Heart right ventricle (tissue), 16 donors: ENCODE results near the gene EPYC. TPM values are rescaled to one million over a fixed set of nuclear protein-coding genes. Genes with fewer than 3 reads are reported as not detected.

Experiments used
- ATAC-seq, 8 donors: fragments of 200-7000 bp; cut with Tn5 transposase; one replicate each; pipeline ENCODE4 v1.9.1; 2020; ENCODE audit warnings: mild to moderate bottlenecking in 8 of 8, moderate library complexity in 8 of 8, moderate number of reproducible peaks in 1 of 8
- DNase-seq, 2 donors: peaks; one replicate each; pipeline ENCODE4 v3.0.0-alpha.2; 2020
- H3K27ac ChIP-seq, 10 donors: fragments of 200-600 bp; sonication (generic) in 2 of 10; one replicate each; pipeline versions ENCODE4 v1.5.0 to v1.8.0; 2020 to 2022; ENCODE audit warnings: mild to moderate bottlenecking in 3 of 10
- H3K27me3 ChIP-seq, 7 donors: fragments of 200-600 bp; one replicate each; pipeline ENCODE4 v1.8.0; 2021 to 2022; ENCODE audit warnings: mild to moderate bottlenecking in 2 of 7
- H3K36me3 ChIP-seq, 9 donors: fragments of 200-600 bp; sonication (generic) in 1 of 9; one replicate each; pipeline versions ENCODE4 v1.5.0 to v1.8.0; 2020 to 2022; ENCODE audit warnings: mild to moderate bottlenecking in 2 of 9
- H3K4me1 ChIP-seq, 9 donors: fragments of 200-600 bp; sonication (generic) in 1 of 9; one replicate each; pipeline versions ENCODE4 v1.5.0 to v1.8.0; 2020 to 2022; ENCODE audit warnings: mild to moderate bottlenecking in 4 of 9
- H3K4me3 ChIP-seq, 10 donors: fragments of 200-600 bp; sonication (generic) in 2 of 10; one replicate each; pipeline versions ENCODE4 v1.5.0 to v1.8.0; 2020 to 2022; ENCODE audit warnings: mild to moderate bottlenecking in 7 of 10, moderate library complexity in 2 of 10
- H3K9me3 ChIP-seq, 11 donors: fragments of 200-600 bp in 10 of 11; sonication (generic) in 2 of 11; one replicate each; pipeline versions ENCODE4 v1.5.0 to v1.8.0; 2013 to 2022; ENCODE audit warnings: mild to moderate bottlenecking in 2 of 11, control low read depth in 1 of 11, moderate library complexity in 1 of 11
- CTCF ChIP-seq, 9 donors: fragments of 200-600 bp; sonication (generic) in 2 of 9; IDR thresholded peaks; one replicate each; pipeline versions ENCODE4 v1.5.0 to v1.8.0; 2021 to 2022; ENCODE audit warnings: antibody characterized with exemption in 9 of 9, mild to moderate bottlenecking in 5 of 9, moderate library complexity in 1 of 9
- WGBS, 2 donors: extraction: QIAGEN DNeasy Blood & Tissue Kit; methylation state at CpG; one replicate each; pipeline ENCODE4 v1.1.7; 2013; ENCODE audit warnings: inconsistent platforms in 1 of 2; 5-methylcytosine and 5-hydroxymethylcytosine counted together
- intact Hi-C, 10 donors: fragments of 100-400 bp; cut with DNase I; formaldehyde crosslinking; loops; one replicate each; pipeline versions ENCODE4 v1.11.1 to v1.14.2; 2022
- polyA plus RNA-seq, 2 donors: library from polyadenylated mRNA; stranded (reverse); fragments of 200-250 nt; gene quantifications; one replicate each; pipeline ENCODE4 v1.2.3, GENCODE V29; 2013
- total RNA-seq, 10 donors: library from RNA; stranded (reverse); fragmentation: NEBNext Ultra II Directional in 3 of 10; extraction: Animal tissue kit (Norgen Biotek cat#: 25700) in 3 of 10; gene quantifications; one replicate each; pipeline versions ENCODE4 v1.2.1 to v1.2.4, GENCODE V29; 2021 to 2023
- donor health status: Arrhythmogenic right ventricular cardiomyopathy.
- donor health status: ischemic (EF 13 %, LVEDD 7.1; RV severe dilation, severe dysfunction).
- donor health status: healthy with polysubstance abuse.
- donor health status: DM: no; HTN: yes; CAD: no.
- donor health status: DM: no; HTN: no; CAD: no.
- donor health status: ischemic (EF 25% LVEDD 6.9; RV normal size, moderate dysfunction).
- donor health status: ischemic (EF 25% LVEDD 5.7; RV mildly dilated, moderate dysfunction).
- donor health status: healthy.
- donor health status: DM: yes; HTN: yes; CAD: no.
- donor health status: Ischemic cardiomyopathy.
- donor health status: ischemic (EF 35%, LVEDD 5.7; RV mildly dilated, moderate dysfunction).
- donor health status: nonischemic (EF 11% LVEDD 7.7; RV severe dilation, severe dysfunction).
- donor health status: DM: yes; HTN: yes; CAD: no.
- donor health status: PGD.
- donor health status: ischemic (EF 29% LVEDD 5.4; RV normal size, mild dysfunction).
- donor health status: nonischemic (EF 23%, LVEDD 6.1; RV moderate dilation, normal function).

Gene EPYC
- total and polyA plus RNA-seq, 12 donors = not detected

DNA sequence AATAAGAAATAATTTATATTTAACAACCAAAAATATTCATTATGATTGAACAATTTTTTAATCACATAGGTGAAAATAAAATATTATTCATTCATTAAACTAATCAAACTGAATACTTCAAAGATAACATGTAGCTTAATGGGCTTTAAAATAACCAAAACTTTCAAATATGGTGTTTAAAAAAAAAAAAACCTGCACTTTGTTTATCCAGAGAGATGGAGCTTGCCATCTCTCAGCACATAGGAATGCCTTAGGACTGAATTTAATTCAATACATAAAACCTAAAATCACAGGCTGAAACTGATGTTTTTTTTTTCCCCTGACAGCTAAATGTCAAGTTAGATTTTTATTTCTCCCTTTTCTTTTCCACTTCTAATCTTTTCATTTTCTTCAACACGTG is 35.4 kb downstream of the EPYC start:
- H3K9me3 ChIP-seq = no peaks in the 10 kb centered on the region
- ATAC-seq (no peak), DNase-seq (no peak)
- intact Hi-C loops = no loop called here
- H3K4me3 ChIP-seq = no peak overlapping the region
- no peak overlapping the region for H3K27ac ChIP-seq
- TF ChIP-seq CTCF (IDR thresholded peaks at IDR 0.05) = no peak
- H3K27me3 ChIP-seq = no peaks in the 10 kb centered on the region
- no peaks in the 10 kb centered on the region for H3K36me3 ChIP-seq
- no peaks in the 10 kb centered on the region for H3K4me1 ChIP-seq
- WGBS, 2 donors = 0 to 56% methylated on average over 1 of the region's 1 CpG

GRCh38 chr12:90965204-90965603 is 39.6 kb downstream of the EPYC start:
- no peak overlapping the region for H3K27ac ChIP-seq
- H3K36me3 ChIP-seq = no peaks in the 10 kb centered on the region
- no peak for TF ChIP-seq CTCF (IDR thresholded peaks at IDR 0.05)
- no peaks in the 10 kb centered on the region for H3K4me1 ChIP-seq
- ATAC-seq (no peak), DNase-seq (no peak)
- H3K9me3 ChIP-seq = no peaks in the 10 kb centered on the region
- H3K27me3 ChIP-seq = no peaks in the 10 kb centered on the region
- intact Hi-C loops = no loop called here
- no peak overlapping the region for H3K4me3 ChIP-seq
- WGBS, 2 donors = 87 to 88% methylated on average over 2 of the region's 2 CpGs

GRCh38 chr12:90964616-90965015 is 40.2 kb downstream of the EPYC start:
- DNase-seq = no peak
- WGBS, 2 donors = 46 to 60% methylated on average over 2 of the region's 2 CpGs
- no peak for TF ChIP-seq CTCF (IDR thresholded peaks at IDR 0.05)

DNA sequence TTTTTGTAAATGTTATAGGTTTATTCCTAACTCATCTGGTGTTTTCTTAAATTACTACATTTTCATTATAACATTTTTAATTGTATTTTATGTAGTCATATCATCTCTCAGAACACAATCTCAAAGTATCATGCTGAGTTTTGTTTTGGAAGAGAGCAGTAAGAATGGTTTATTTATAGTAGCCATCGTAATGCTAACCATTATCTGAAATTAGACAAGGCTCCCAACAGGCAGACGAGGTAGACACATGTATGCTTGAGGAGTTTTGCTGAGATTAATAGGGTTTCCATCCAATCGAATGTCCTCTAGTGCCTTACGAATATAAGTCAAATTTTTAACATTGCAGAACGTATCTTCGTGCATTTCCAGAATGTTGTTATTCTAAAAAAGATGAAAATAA is 40.8 kb downstream of the EPYC start:
- Histone ChIP-seq H3K27me3 (no peaks in the 10 kb centered on the region), H3K4me3 (no peak overlapping the region), H3K9me3 (no peaks in the 10 kb centered on the region), H3K4me1 (no peaks in the 10 kb centered on the region), H3K36me3 (no peaks in the 10 kb centered on the region), H3K27ac (no peak overlapping the region)
- ATAC-seq (peak in 2 of 8 donors; percentile 50 to 68), DNase-seq (no peak)
- no peak for TF ChIP-seq CTCF (IDR thresholded peaks at IDR 0.05)
- 46 to 57% methylated on average over 6 of the region's 6 CpGs for WGBS, 2 donors
- intact Hi-C loops = no loop called here

More at GRCh38 chr12:90964616-90965015, 40.2 kb downstream of the EPYC start:
- ATAC-seq = no peak
- Histone ChIP-seq H3K27ac (no peak overlapping the region), H3K36me3 (no peaks in the 10 kb centered on the region), H3K9me3 (no peaks in the 10 kb centered on the region), H3K27me3 (no peaks in the 10 kb centered on the region), H3K4me1 (no peaks in the 10 kb centered on the region), H3K4me3 (no peak overlapping the region)
- intact Hi-C loops = no loop called here

- ATAC-seq (no peak), DNase-seq (no peak)
- 90 to 95% methylated on average over 4 of the region's 4 CpGs for WGBS, 2 donors
- Histone ChIP-seq H3K4me1 (no peaks in the 10 kb centered on the region), H3K9me3 (no peaks in the 10 kb centered on the region), H3K4me3 (no peak overlapping the region), H3K36me3 (no peaks in the 10 kb centered on the region), H3K27me3 (no peaks in the 10 kb centered on the region), H3K27ac (no peak overlapping the region)
- no peak for TF ChIP-seq CTCF (IDR thresholded peaks at IDR 0.05)
- intact Hi-C loops = no loop called here
These were observed 43.6 kb downstream of the EPYC start for GRCh38 chr12:90961154-90961553.
